Heart right ventricle (tissue), 16 donors: ENCODE data around the gene IRAK1BP1. TPM values are rescaled to one million over a fixed set of nuclear protein-coding genes. Genes with fewer than 3 reads are reported as not detected.
A peak's percentile ranks its signal among the peaks of the same experiment; 100 is the strongest.

Experiments used
- ATAC-seq, 8 donors: fragments of 200-7000 bp; cut with Tn5 transposase; one replicate each; pipeline ENCODE4 v1.9.1; 2020; ENCODE audit warnings: mild to moderate bottlenecking in 8 of 8, moderate library complexity in 8 of 8, moderate number of reproducible peaks in 1 of 8
- DNase-seq, 2 donors: peaks; one replicate each; pipeline ENCODE4 v3.0.0-alpha.2; 2020
- H3K27ac ChIP-seq, 10 donors: fragments of 200-600 bp; sonication (generic) in 2 of 10; one replicate each; pipeline versions ENCODE4 v1.5.0 to v1.8.0; 2020 to 2022; ENCODE audit warnings: mild to moderate bottlenecking in 3 of 10
- H3K27me3 ChIP-seq, 7 donors: fragments of 200-600 bp; one replicate each; pipeline ENCODE4 v1.8.0; 2021 to 2022; ENCODE audit warnings: mild to moderate bottlenecking in 2 of 7
- H3K36me3 ChIP-seq, 9 donors: fragments of 200-600 bp; sonication (generic) in 1 of 9; one replicate each; pipeline versions ENCODE4 v1.5.0 to v1.8.0; 2020 to 2022; ENCODE audit warnings: mild to moderate bottlenecking in 2 of 9
- H3K4me1 ChIP-seq, 9 donors: fragments of 200-600 bp; sonication (generic) in 1 of 9; one replicate each; pipeline versions ENCODE4 v1.5.0 to v1.8.0; 2020 to 2022; ENCODE audit warnings: mild to moderate bottlenecking in 4 of 9
- H3K4me3 ChIP-seq, 10 donors: fragments of 200-600 bp; sonication (generic) in 2 of 10; one replicate each; pipeline versions ENCODE4 v1.5.0 to v1.8.0; 2020 to 2022; ENCODE audit warnings: mild to moderate bottlenecking in 7 of 10, moderate library complexity in 2 of 10
- H3K9me3 ChIP-seq, 11 donors: fragments of 200-600 bp in 10 of 11; sonication (generic) in 2 of 11; one replicate each; pipeline versions ENCODE4 v1.5.0 to v1.8.0; 2013 to 2022; ENCODE audit warnings: mild to moderate bottlenecking in 2 of 11, control low read depth in 1 of 11, moderate library complexity in 1 of 11
- WGBS, 2 donors: extraction: QIAGEN DNeasy Blood & Tissue Kit; methylation state at CpG; one replicate each; pipeline ENCODE4 v1.1.7; 2013; ENCODE audit warnings: inconsistent platforms in 1 of 2; 5-methylcytosine and 5-hydroxymethylcytosine counted together
- intact Hi-C, 10 donors: fragments of 100-400 bp; cut with DNase I; formaldehyde crosslinking; loops; one replicate each; pipeline versions ENCODE4 v1.11.1 to v1.14.2; 2022
- polyA plus RNA-seq, 2 donors: library from polyadenylated mRNA; stranded (reverse); fragments of 200-250 nt; gene quantifications; one replicate each; pipeline ENCODE4 v1.2.3, GENCODE V29; 2013
- total RNA-seq, 10 donors: library from RNA; stranded (reverse); fragmentation: NEBNext Ultra II Directional in 3 of 10; extraction: Animal tissue kit (Norgen Biotek cat#: 25700) in 3 of 10; gene quantifications; one replicate each; pipeline versions ENCODE4 v1.2.1 to v1.2.4, GENCODE V29; 2021 to 2023
- TF ChIP-seq, protein P1 (sequence below), 9 donors: fragments of 200-600 bp; sonication (generic) in 2 of 9; IDR thresholded peaks; one replicate each; pipeline versions ENCODE4 v1.5.0 to v1.8.0; 2021 to 2022; ENCODE audit warnings: antibody characterized with exemption in 9 of 9, mild to moderate bottlenecking in 5 of 9, moderate library complexity in 1 of 9
- donor health status: Arrhythmogenic right ventricular cardiomyopathy.
- donor health status: ischemic (EF 13 %, LVEDD 7.1; RV severe dilation, severe dysfunction).
- donor health status: healthy with polysubstance abuse.
- donor health status: DM: no; HTN: yes; CAD: no.
- donor health status: DM: no; HTN: no; CAD: no.
- donor health status: ischemic (EF 25% LVEDD 6.9; RV normal size, moderate dysfunction).
- donor health status: ischemic (EF 25% LVEDD 5.7; RV mildly dilated, moderate dysfunction).
- donor health status: healthy.
- donor health status: DM: yes; HTN: yes; CAD: no.
- donor health status: Ischemic cardiomyopathy.
- donor health status: ischemic (EF 35%, LVEDD 5.7; RV mildly dilated, moderate dysfunction).
- donor health status: nonischemic (EF 11% LVEDD 7.7; RV severe dilation, severe dysfunction).
- donor health status: DM: yes; HTN: yes; CAD: no.
- donor health status: PGD.
- donor health status: ischemic (EF 29% LVEDD 5.4; RV normal size, mild dysfunction).
- donor health status: nonischemic (EF 23%, LVEDD 6.1; RV moderate dilation, normal function).

Gene IRAK1BP1
- total and polyA plus RNA-seq, 12 donors = 1.1 to 6.9 (median 3.2) TPM

GRCh38 chr6:78936515-78936914 lies 69.2 kb downstream of the IRAK1BP1 start:
- 39 to 67% methylated on average over 2 of the region's 2 CpGs for WGBS, 2 donors
- TF ChIP-seq, protein P1, sequence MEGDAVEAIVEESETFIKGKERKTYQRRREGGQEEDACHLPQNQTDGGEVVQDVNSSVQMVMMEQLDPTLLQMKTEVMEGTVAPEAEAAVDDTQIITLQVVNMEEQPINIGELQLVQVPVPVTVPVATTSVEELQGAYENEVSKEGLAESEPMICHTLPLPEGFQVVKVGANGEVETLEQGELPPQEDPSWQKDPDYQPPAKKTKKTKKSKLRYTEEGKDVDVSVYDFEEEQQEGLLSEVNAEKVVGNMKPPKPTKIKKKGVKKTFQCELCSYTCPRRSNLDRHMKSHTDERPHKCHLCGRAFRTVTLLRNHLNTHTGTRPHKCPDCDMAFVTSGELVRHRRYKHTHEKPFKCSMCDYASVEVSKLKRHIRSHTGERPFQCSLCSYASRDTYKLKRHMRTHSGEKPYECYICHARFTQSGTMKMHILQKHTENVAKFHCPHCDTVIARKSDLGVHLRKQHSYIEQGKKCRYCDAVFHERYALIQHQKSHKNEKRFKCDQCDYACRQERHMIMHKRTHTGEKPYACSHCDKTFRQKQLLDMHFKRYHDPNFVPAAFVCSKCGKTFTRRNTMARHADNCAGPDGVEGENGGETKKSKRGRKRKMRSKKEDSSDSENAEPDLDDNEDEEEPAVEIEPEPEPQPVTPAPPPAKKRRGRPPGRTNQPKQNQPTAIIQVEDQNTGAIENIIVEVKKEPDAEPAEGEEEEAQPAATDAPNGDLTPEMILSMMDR (IDR thresholded peaks at IDR 0.05) = no peak
- ATAC-seq = peak; percentile 52 to 97 (median 88)

GRCh38 chr6:78942446-78942845 lies 75.1 kb downstream of the IRAK1BP1 start:
- intact Hi-C loops = no loop called here

More at GRCh38 chr6:78936515-78936914, 69.2 kb downstream of the IRAK1BP1 start:
- Histone ChIP-seq H3K4me3 (no peak overlapping the region), H3K36me3 (peaks cover 0 to 41% (median 8%) of the 10 kb centered on the region in 9 donors), H3K27ac (peak overlapping the region in 7 of 10 donors; percentile 7 to 60 (median 39)), H3K9me3 (peaks cover 0 to 20% (median 3%) of the 10 kb centered on the region in 11 donors), H3K4me1 (peaks cover 0 to 9% (median 0%) of the 10 kb centered on the region in 9 donors), H3K27me3 (no peaks in the 10 kb centered on the region)
- intact Hi-C loops = no loop called here
- DNase-seq = no peak

DNA sequence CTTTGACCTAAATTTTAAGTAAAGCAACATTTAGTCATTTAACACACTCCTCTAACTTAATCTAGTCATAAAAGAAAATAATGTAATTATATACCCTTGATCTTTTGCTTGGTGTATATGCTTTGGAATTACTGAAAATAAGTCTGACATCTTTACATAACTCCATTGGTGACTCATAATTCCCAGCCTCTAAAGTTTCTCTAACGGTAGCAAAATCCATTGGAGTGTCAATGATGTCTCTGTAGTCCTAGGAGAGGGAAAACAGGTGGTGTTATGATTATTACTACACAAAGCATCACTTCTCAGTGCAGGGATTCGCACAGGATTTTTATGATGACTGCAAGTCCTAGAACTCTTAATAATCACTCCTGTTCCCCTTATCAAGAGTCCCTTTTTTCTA lies 80.2 kb downstream of the IRAK1BP1 start:
- ATAC-seq (no peak), DNase-seq (no peak)
- WGBS, 2 donors = 80 to 84% methylated on average over 2 of the region's 2 CpGs
- Histone ChIP-seq H3K9me3 (peaks cover 0 to 22% (median 10%) of the 10 kb centered on the region in 11 donors), H3K4me1 (no peaks in the 10 kb centered on the region), H3K27me3 (no peaks in the 10 kb centered on the region), H3K27ac (no peak overlapping the region), H3K4me3 (no peak overlapping the region), H3K36me3 (peaks cover 0 to 100% (median 82%) of the 10 kb centered on the region in 9 donors)
- intact Hi-C loops = no loop called here
- TF ChIP-seq, protein P1 (IDR thresholded peaks at IDR 0.05) = no peak

More at GRCh38 chr6:78942446-78942845, 75.1 kb downstream of the IRAK1BP1 start:
- ATAC-seq = no peak
- Histone ChIP-seq H3K36me3 (peaks cover 0 to 99% (median 34%) of the 10 kb centered on the region in 9 donors), H3K9me3 (no peaks in the 10 kb centered on the region), H3K4me3 (no peak overlapping the region), H3K27me3 (no peaks in the 10 kb centered on the region), H3K4me1 (peaks cover 0 to 5% (median 0%) of the 10 kb centered on the region in 9 donors), H3K27ac (no peak overlapping the region)
- DNase-seq = no peak
- TF ChIP-seq, protein P1 (IDR thresholded peaks at IDR 0.05) = no peak
- WGBS, 2 donors = 91 to 100% methylated on average over 1 of the region's 1 CpG

GRCh38 chr6:78947962-78948361 lies 80.6 kb downstream of the IRAK1BP1 start:
- Histone ChIP-seq H3K36me3 (peaks cover 0 to 100% (median 87%) of the 10 kb centered on the region in 9 donors), H3K4me3 (no peak overlapping the region), H3K27ac (no peak overlapping the region), H3K4me1 (no peaks in the 10 kb centered on the region), H3K27me3 (no peaks in the 10 kb centered on the region), H3K9me3 (peaks cover 0 to 22% (median 10%) of the 10 kb centered on the region in 11 donors)
- DNase-seq = no peak
- TF ChIP-seq, protein P1 (IDR thresholded peaks at IDR 0.05) = no peak
- WGBS, 2 donors = 92 to 94% methylated on average over 2 of the region's 2 CpGs
- intact Hi-C loops = no loop called here
- ATAC-seq = no peak
